ENCODE measurements around the gene NELFCD.

NELFCD gene

GRCh38 chr20:59025511-59025910 is 44.5 kb downstream of the NELFCD start:
- TF ChIP-seq CTCF (conservative IDR thresholded peaks at IDR 0.05): no peak
- no peak overlapping the region for H3K27ac ChIP-seq

- H3K27ac ChIP-seq: no peak overlapping the region
- TF ChIP-seq CTCF (conservative IDR thresholded peaks at IDR 0.05): no peak
These were observed 46.1 kb downstream of the NELFCD start for GRCh38 chr20:59026904-59027740.

- no peak overlapping the region for H3K27ac ChIP-seq
- TF ChIP-seq CTCF (conservative IDR thresholded peaks at IDR 0.05): no peak
These were observed 46.8 kb downstream of the NELFCD start for GRCh38 chr20:59027741-59028320.

- no peak for TF ChIP-seq CTCF (conservative IDR thresholded peaks at IDR 0.05)
- H3K27ac ChIP-seq: peak overlapping the region; percentile 3; the same call in 1 of the 2 replicates
These were observed 47.8 kb downstream of the NELFCD start for GRCh38 chr20:59028812-59029211.

GRCh38 chr20:59030911-59031563 is 50.0 kb downstream of the NELFCD start:
- no peak for TF ChIP-seq CTCF (conservative IDR thresholded peaks at IDR 0.05)

GRCh38 chr20:59031564-59032022 is 50.5 kb downstream of the NELFCD start:
- H3K27ac ChIP-seq: peak overlapping the region; percentile 93

More at GRCh38 chr20:59030911-59031563, 50.0 kb downstream of the NELFCD start:
- peak overlapping the region; percentile 93 for H3K27ac ChIP-seq

More at GRCh38 chr20:59031564-59032022, 50.5 kb downstream of the NELFCD start:
- TF ChIP-seq CTCF (conservative IDR thresholded peaks at IDR 0.05): no peak

Data from VCaP (cell line).